K562 (cell line): ENCODE data around the gene MFNG. TPM values are rescaled to one million over a fixed set of nuclear protein-coding genes. Genes with fewer than 3 reads are reported as not detected.
A peak's percentile ranks its signal among the peaks of the same experiment; 100 is the strongest.

ENCODE experiments used
- ATAC-seq: fragments of 200-7000 bp; cut with Tn5 transposase; 3 replicates; pipeline ENCODE4 v1.9.1; 2020; ENCODE audit warnings: moderate library complexity
- BruUV-seq: library from RNA; stranded (reverse); fragments of 400-500 nt; replicated peaks from 2 replicates; lab custom pipeline; 2021; lab: Mats Ljungman, UMichigan
- CTCF ChIA-PET: fragments of 300-600 bp; formaldehyde crosslinking; extraction: SDS; loops from one replicate; lab custom pipeline; 2021; ENCODE audit warnings: low intra/inter-chr PET ratio; lab: Yijun Ruan, JAX
- POLR2A ChIA-PET: fragments of 300-600, 350-650 bp; sonication (Branson Sonifier 250); formaldehyde crosslinking; extraction: SDS; loops from one replicate; lab custom pipeline; 2021; ENCODE audit warnings: antibody characterized with exemption, inconsistent platforms; lab: Yijun Ruan, JAX
- DNase-seq, 4 experiments: peaks; one replicate each; pipeline versions ENCODE4 v3.0.0 to v3.0.0-alpha.2; 2011 to 2018; ENCODE audit warnings: low spot score in 3 of 4, mixed read lengths in 3 of 4; ENCODE audit errors: extremely low read depth in 1 of 4
- FAIRE-seq: peaks from 2 replicates; lab custom pipeline; 2011; peaks lifted over from hg19 to GRCh38; lab: Jason Lieb, UNC
- H2AFZ ChIP-seq: 2 replicates; pipeline ENCODE4 v1.6.0; 2011; ENCODE audit warnings: low read depth, low read length, control low read depth, inconsistent platforms
- H3K27ac ChIP-seq: fragments of 200-600 bp; 3 replicates; pipeline ENCODE4 v1.8.0; 2011; ENCODE audit warnings: low read depth, mild to moderate bottlenecking, control low read depth, inconsistent platforms, low read length, moderate library complexity, mixed read lengths; ENCODE audit errors: extremely low read depth
- H3K27me3 ChIP-seq, 2 experiments: fragments of 300-600 bp in 1 of 2; 2 replicates in 1 of 2; 3 replicates in 1 of 2; pipeline versions ENCODE4 v1.6.0 to v1.8.0; 2011; ENCODE audit warnings: inconsistent platforms in 2 of 2, low read length in 2 of 2, mild to moderate bottlenecking in 1 of 2, mixed read lengths in 1 of 2, moderate library complexity in 1 of 2; ENCODE audit not compliant: control insufficient read depth in 2 of 2, insufficient read depth in 2 of 2
- H3K36me3 ChIP-seq: fragments of 300-600 bp; 3 replicates; pipeline ENCODE4 v1.8.0; 2011; ENCODE audit warnings: mild to moderate bottlenecking, low read length, inconsistent platforms; ENCODE audit not compliant: control insufficient read depth, insufficient read depth
- H3K4me1 ChIP-seq, 2 experiments: fragments of 200-600 bp in 1 of 2; replicated peaks in 1 of 2; 2 replicates in 1 of 2; 3 replicates in 1 of 2; pipeline versions ENCODE4 v1.5.1 to v1.8.0; 2011; ENCODE audit warnings: inconsistent platforms in 2 of 2, low read length in 2 of 2, mild to moderate bottlenecking in 1 of 2, mixed read lengths in 1 of 2, moderate library complexity in 1 of 2; ENCODE audit not compliant: control insufficient read depth in 2 of 2, insufficient read depth in 2 of 2
- H3K4me2 ChIP-seq: 2 replicates; pipeline ENCODE4 v1.6.1; 2011; ENCODE audit warnings: low read length, control low read depth, inconsistent platforms, mixed read lengths; ENCODE audit not compliant: insufficient read depth
- H3K4me3 ChIP-seq: fragments of 200-600 bp; sonication (generic), shearing (Covaris generic); 2 replicates; pipeline ENCODE4 v1.5.1; 2016; ENCODE audit warnings: control low read depth, inconsistent platforms
- H3K79me2 ChIP-seq: fragments of 200-600 bp; 3 replicates; pipeline ENCODE4 v1.8.0; 2011; ENCODE audit warnings: low read length, inconsistent platforms; ENCODE audit not compliant: control insufficient read depth, insufficient read depth
- H3K9ac ChIP-seq, 2 experiments: 2 replicates each; pipeline versions ENCODE4 v1.6.0 to v1.6.1; 2011; ENCODE audit warnings: low read depth in 2 of 2, low read length in 2 of 2, control low read depth in 1 of 2, inconsistent platforms in 1 of 2, mild to moderate bottlenecking in 1 of 2, mixed read lengths in 1 of 2; ENCODE audit not compliant: insufficient read depth in 1 of 2
- H3K9me1 ChIP-seq: one replicate; pipeline ENCODE4 v1.6.0; 2011; ENCODE audit warnings: inconsistent platforms, mild to moderate bottlenecking, low read length, moderate library complexity; ENCODE audit not compliant: control insufficient read depth, insufficient read depth
- H3K9me3 ChIP-seq: replicated peaks from 2 replicates; pipeline ENCODE4 v1.5.1; 2011; ENCODE audit warnings: low read depth, low read length, inconsistent platforms; ENCODE audit not compliant: control insufficient read depth, insufficient read depth
- H4K20me1 ChIP-seq: replicated peaks from 2 replicates; pipeline ENCODE4 v1.6.1; 2011; ENCODE audit warnings: low read length, inconsistent platforms, mixed read lengths; ENCODE audit not compliant: control insufficient read depth, insufficient read depth
- BCOR ChIP-seq: fragments of 450-650 bp; IDR thresholded peaks from 2 replicates; pipeline ENCODE4 v1.6.1; 2016
- CHD7 ChIP-seq: fragments of 200-600 bp; sonication (generic); IDR thresholded peaks from one replicate; pipeline ENCODE4 v1.6.1; 2012; ENCODE audit warnings: mild to moderate bottlenecking, low read depth, low read length, inconsistent platforms
- EGR1 ChIP-seq: fragments of 450-650 bp; conservative IDR thresholded peaks from 2 replicates; pipeline ENCODE4 v1.6.1; 2017; ENCODE audit warnings: mild to moderate bottlenecking
- FOXA3 ChIP-seq, 2 experiments: fragments of 450-650 bp in 1 of 2; sonication (generic) in 1 of 2; formaldehyde crosslinking; IDR thresholded peaks in 1 of 2; conservative IDR thresholded peaks in 1 of 2; 2 replicates each; pipeline versions ENCODE4 v1.4.0 to v1.8.0; 2020 to 2022; ENCODE audit warnings: mild to moderate bottlenecking in 2 of 2, missing genetic modification reagents in 1 of 2
- FOXK2 ChIP-seq, 2 experiments: fragments of 450-650 bp; IDR thresholded peaks in 1 of 2; conservative IDR thresholded peaks in 1 of 2; 2 replicates each; pipeline ENCODE4 v1.6.1; 2016; ENCODE audit warnings: low read depth in 2 of 2, mild to moderate bottlenecking in 1 of 2
- KDM1A ChIP-seq, 2 experiments: fragments of 450-650 bp; IDR thresholded peaks; 2 replicates each; pipeline ENCODE4 v1.6.1; 2016; ENCODE audit warnings: mild to moderate bottlenecking in 2 of 2
- SOX6 ChIP-seq: fragments of 450-650 bp; IDR thresholded peaks from 2 replicates; pipeline ENCODE4 v1.6.1; 2014; ENCODE audit warnings: mild to moderate bottlenecking
- TCF15 ChIP-seq: fragments of 250-450 bp; sonication (Bioruptor Pico); IDR thresholded peaks from 2 replicates; pipeline ENCODE4 v1.8.0; 2022; ENCODE audit warnings: moderate library complexity, mild to moderate bottlenecking, inconsistent platforms
- XRCC4 ChIP-seq: IDR thresholded peaks from one replicate; pipeline ENCODE4 v1.6.1; 2011; ENCODE audit not compliant: insufficient read depth, insufficient read length; ENCODE audit errors: extremely low read depth
- WGBS: fragments of 100-300 bp; shearing (Covaris generic); methylation state at CpG from one replicate; pipeline ENCODE4 v1.1.6; 2016; ENCODE audit warnings: low coverage, mixed read lengths; ENCODE audit not compliant: insufficient coverage; ENCODE audit errors: missing lambda C conversion rate; 5-methylcytosine and 5-hydroxymethylcytosine counted together
- in situ Hi-C: fragments of 300-500 bp; cut with MboI; formaldehyde crosslinking; loops from 4 replicates; pipeline ENCODE4 v1.15.0; 2018; ENCODE audit warnings: inconsistent platforms, mixed read lengths
- intact Hi-C: fragments of 100-400 bp; cut with micrococcal nuclease; formaldehyde crosslinking; loops from 2 replicates; pipeline ENCODE4 v1.14.2; 2022
- polyA plus RNA-seq, 8 experiments: library from polyadenylated mRNA; depleted of rRNA in 4 of 8; stranded (reverse) in 5 of 8; unstranded in 3 of 8; fragments of >200 nt; fragmentation: Nextera tagmentation in 2 of 8; fragmentation: Illumina TruSeq in 1 of 8; extraction: Ambion mirVana in 2 of 8; extraction: Trizol in 1 of 8; gene quantifications; 2 replicates each; pipeline versions ENCODE4 v1.2.1 to v1.2.3, GENCODE V29; 2011 to 2014; ENCODE audit warnings: inconsistent platforms in 1 of 8, missing spikeins in 1 of 8
- total RNA-seq, 7 experiments: library from RNA; depleted of rRNA in 6 of 7; stranded (reverse); fragments of >200 nt in 6 of 7; fragmentation: Illumina TruSeq in 2 of 7; extraction: Trizol in 2 of 7; gene quantifications; 2 replicates each; pipeline versions ENCODE4 v1.2.1 to v1.2.3, GENCODE V29; 2011 to 2021; ENCODE audit warnings: low replicate concordance in 1 of 7

Gene MFNG
- total and polyA plus RNA-seq, 9 of the 15 experiments (the other 6 are each of a cell fraction or from before 2014, with no cell fraction given) = 0.13 to 0.73 (median 0.38) TPM; not detected in 4

GRCh38 chr22:37521236-37521739 is 35.1 kb upstream of the MFNG start (continued):
- no peak for TF ChIP-seq TCF15 (CRISPR knock-in tag)

- BruUV-seq = no TSS peak
- no peak; the same call in 2 of the 3 replicates for ATAC-seq
- Histone ChIP-seq H4K20me1 (no peaks in the 10 kb centered on the region), H3K4me3 (no peak overlapping the region), H3K36me3 (no peaks in the 10 kb centered on the region), H3K4me1 (peaks cover 9 to 35% of the 10 kb centered on the region in 2 experiments; a peak in 4 of 5 replicates), H3K27me3 (no peaks in the 10 kb centered on the region; a peak in 1 of 5 replicates), H3K9me3 (no peaks in the 10 kb centered on the region), H3K27ac (no peak overlapping the region), H3K9me1 (no peaks in the 10 kb centered on the region), H3K4me2 (peak overlapping the region; percentile 32), H3K9ac (peak overlapping the region in 1 of 2 experiments; percentile 20; a peak in 1 of 4 replicates), H3K79me2 (no peaks in the 10 kb centered on the region; the same call in 2 of the 3 replicates), H2AFZ (no peak overlapping the region)
- POLR2A ChIA-PET = interaction anchor here (0.6 to 0.7 kb wide), 2 partner anchors 48 to 579 kb away, joined by 3 read pairs; no protein-coding TSS in a partner anchor
- in situ Hi-C loops = no loop called here
- intact Hi-C loops = no loop called here
- peak; percentile 29 to 56 (median 46) for DNase-seq
- 19% methylated on average over 5 of the region's 10 CpGs for WGBS
- FAIRE-seq = no peak
- CTCF ChIA-PET = no interaction called here
- no peak for TF ChIP-seq FOXA3 (CRISPR knock-in tag; conservative IDR thresholded peaks at IDR 0.05 in 1 of 2, IDR thresholded peaks at IDR 0.05 in 1 of 2)
- no peak for TF ChIP-seq CHD7
- TF ChIP-seq BCOR = peak; percentile 63
- TF ChIP-seq XRCC4 = no peak
- no peak for TF ChIP-seq SOX6
- TF ChIP-seq EGR1 = peak; percentile 81
- no peak for TF ChIP-seq FOXK2 (conservative IDR thresholded peaks at IDR 0.05 in 1 of 2, IDR thresholded peaks at IDR 0.05 in 1 of 2; ENCODE audit: low read depth in 2 of 2)
- peak in 1 of 2 experiments; percentile 65; a peak in 3 of 4 replicates for TF ChIP-seq KDM1A (IDR thresholded peaks at IDR 0.05)
Measured at GRCh38 chr22:37520776-37521191, 34.6 kb upstream of the MFNG start.
